Bone marrow (tissue), 2 donors: ENCODE measurements around the gene OPN4.

Source experiments
- DNase-seq, 2 donors: peaks; one replicate each; lab custom pipeline; 2025; lab: John Stamatoyannopoulos, UW

The OPN4 gene

GRCh38 chr10:86647773-86648703 is 6.3 kb upstream of the OPN4 start:
- no peak for DNase-seq

- DNase-seq: no peak
Measured at GRCh38 chr10:86648704-86649427, 5.5 kb upstream of the OPN4 start.

- no peak for DNase-seq
Measured at GRCh38 chr10:86649471-86650150, 4.7 kb upstream of the OPN4 start.

- DNase-seq: no peak
Measured at GRCh38 chr10:86650151-86650550, 4.2 kb upstream of the OPN4 start.

GRCh38 chr10:86651021-86651471 is 3.3 kb upstream of the OPN4 start:
- DNase-seq: no peak

- no peak for DNase-seq
Measured at GRCh38 chr10:86651631-86652331, 2.6 kb upstream of the OPN4 start.

GRCh38 chr10:86652361-86653202 is 1.8 kb upstream of the OPN4 start:
- DNase-seq: no peak

- DNase-seq: no peak
Measured at GRCh38 chr10:86653379-86653778, 968 bp upstream of the OPN4 start.

GRCh38 chr10:86653987-86654386 is 360 bp upstream of the OPN4 start:
- DNase-seq: no peak

- no peak for DNase-seq
Measured at GRCh38 chr10:86655173-86655540, 810 bp downstream of the OPN4 start.

GRCh38 chr10:86655596-86655995 is 1.2 kb downstream of the OPN4 start:
- DNase-seq: no peak

- no peak for DNase-seq
Measured at GRCh38 chr10:86657011-86657395, 2.7 kb downstream of the OPN4 start.

GRCh38 chr10:86657396-86658011 is 3.2 kb downstream of the OPN4 start:
- DNase-seq: no peak

- no peak for DNase-seq
Measured at GRCh38 chr10:86658261-86658741, 4.0 kb downstream of the OPN4 start.

GRCh38 chr10:86658751-86659150 is 4.4 kb downstream of the OPN4 start:
- DNase-seq: no peak

- DNase-seq: no peak
Measured at GRCh38 chr10:86659161-86659691, 4.9 kb downstream of the OPN4 start.

- no peak for DNase-seq
Measured at GRCh38 chr10:86659721-86660453, 5.5 kb downstream of the OPN4 start.

- no peak for DNase-seq
Measured at GRCh38 chr10:86661161-86662025, 7.0 kb downstream of the OPN4 start.
